Measurements from ENCODE around the gene CLIC5.

GRCh38 chr6:45959534-45960145 lies 56.0 kb downstream of the CLIC5 start:
- TF ChIP-seq EP300 (IDR thresholded peaks at IDR 0.05), result no peak
- no peak for TF ChIP-seq CTCF (IDR thresholded peaks at IDR 0.05)
- TF ChIP-seq POLR2A (IDR thresholded peaks at IDR 0.05), result no peak

All from suprapubic skin (tissue), 3 donors.